ENCODE data around the gene PLXNA4. TPM values are rescaled to one million over a fixed set of nuclear protein-coding genes. Genes with fewer than 3 reads are reported as not detected.

Gene PLXNA4
- total RNA-seq, 2 experiments from 2014 or later, result 0.75 to 0.85 TPM

DNA sequence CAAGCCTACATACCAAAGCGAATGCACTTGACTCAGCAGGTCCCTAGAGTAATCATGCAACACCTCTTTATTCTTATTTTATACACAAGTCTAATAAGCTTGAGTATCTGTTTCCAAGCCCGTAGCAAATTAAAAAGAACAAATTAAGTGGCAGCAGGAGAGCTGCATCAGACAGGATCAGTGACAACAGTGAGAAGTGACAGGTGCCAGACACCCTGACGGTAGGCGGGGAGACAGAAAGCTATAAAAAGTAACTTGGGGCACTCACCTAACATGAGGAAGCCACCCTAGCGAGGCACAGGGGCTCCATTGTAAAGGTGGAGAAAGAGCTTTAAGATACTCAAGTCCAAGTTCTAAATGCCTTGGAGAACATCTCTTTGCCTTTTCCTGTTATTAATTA is 174.2 kb downstream of the PLXNA4 start:
- no peak for DNase-seq

DNA sequence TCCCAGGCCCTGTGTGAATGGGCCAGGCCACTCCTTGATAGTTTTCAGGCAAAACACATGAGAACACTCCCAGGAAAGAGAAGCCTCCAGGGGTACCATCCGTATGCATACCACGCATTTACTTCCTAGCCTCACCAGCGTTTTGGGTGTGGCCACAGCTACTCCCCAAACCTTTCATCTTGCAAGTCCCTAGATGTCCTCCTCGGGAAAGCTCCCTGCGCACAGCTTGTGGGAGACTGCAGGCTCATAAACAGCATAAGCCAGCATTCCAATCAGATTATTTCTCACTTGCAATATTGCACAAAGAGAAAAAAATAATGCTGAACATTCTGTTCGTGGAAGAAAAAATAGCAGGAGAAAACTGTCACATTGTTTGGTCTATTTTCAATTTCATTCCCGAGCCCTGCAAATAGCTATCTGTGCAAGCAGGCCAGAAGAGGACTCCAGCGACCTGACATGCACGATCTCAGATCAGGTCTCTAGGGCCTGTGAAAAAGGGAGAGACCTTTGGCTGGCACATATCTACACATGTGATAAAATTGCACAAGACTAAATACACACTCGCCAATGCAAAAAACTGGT is 175.6 kb downstream of the PLXNA4 start:
- no peak overlapping the region for H3K4me3 Mint-ChIP-seq
- Histone ChIP-seq H3K4me1 (ENCODE audit: insufficient read depth, low read length) (no peaks in the 10 kb centered on the region), H3K27ac (ENCODE audit: low read depth in 1 of 2, low read length in 2 of 2) (no peak overlapping the region), H3K36me3 (ENCODE audit: insufficient read depth, low read length) (no peaks in the 10 kb centered on the region), H3K4me3 (ENCODE audit: low read length) (no peak overlapping the region), H3K27me3 (ENCODE audit: control insufficient read depth in 1 of 2, insufficient read depth in 2 of 2, low read length in 2 of 2) (no peaks in the 10 kb centered on the region), H3K9me3 (ENCODE audit: control insufficient read depth in 1 of 2, insufficient read depth in 1 of 2, low read length in 2 of 2) (no peaks in the 10 kb centered on the region)
- ChIA-PET CTCF (no interaction called here), POLR2A (no interaction called here)
- ATAC-seq (ENCODE audit: poor library complexity) (no peak), DNase-seq (no peak)
- H3K9me3 Mint-ChIP-seq, result no peaks in the 10 kb centered on the region
- H3K27me3 Mint-ChIP-seq, result no peaks in the 10 kb centered on the region
- intact Hi-C loops (cut with DNase I, micrococcal nuclease), result no loop called here
- H3K27ac Mint-ChIP-seq, result no peak overlapping the region
- TF ChIP-seq CTCF (IDR thresholded peaks at IDR 0.05), result no peak
- H3K4me1 Mint-ChIP-seq (ENCODE audit: low read depth), result no peaks in the 10 kb centered on the region
- H3K36me3 Mint-ChIP-seq (ENCODE audit: low read depth), result no peaks in the 10 kb centered on the region

More for the DNA sequence above, 174.2 kb downstream of the PLXNA4 start:
- no peak overlapping the region for H3K4me3 Mint-ChIP-seq
- H3K27me3 ChIP-seq (ENCODE audit: control insufficient read depth in 1 of 2, insufficient read depth in 2 of 2, low read length in 2 of 2), result no peaks in the 10 kb centered on the region
- no peak overlapping the region for H3K27ac Mint-ChIP-seq
- ChIA-PET CTCF (no interaction called here), POLR2A (interaction anchor here (0.9 kb wide), 1 partner anchor 29 kb away, joined by 3 read pairs; no protein-coding TSS in a partner anchor)
- H3K9me3 ChIP-seq (ENCODE audit: control insufficient read depth in 1 of 2, insufficient read depth in 1 of 2, low read length in 2 of 2), result no peaks in the 10 kb centered on the region
- no peak overlapping the region for H3K4me3 ChIP-seq (ENCODE audit: low read length)
- H3K4me1 ChIP-seq (ENCODE audit: insufficient read depth, low read length), result no peaks in the 10 kb centered on the region
- no peak overlapping the region for H3K27ac ChIP-seq (ENCODE audit: low read depth in 1 of 2, low read length in 2 of 2)
- ATAC-seq (ENCODE audit: poor library complexity), result no peak
- H3K27me3 Mint-ChIP-seq, result no peaks in the 10 kb centered on the region
- intact Hi-C loops (cut with DNase I, micrococcal nuclease), result no loop called here
- TF ChIP-seq CTCF (IDR thresholded peaks at IDR 0.05), result no peak
- H3K4me1 Mint-ChIP-seq (ENCODE audit: low read depth), result no peaks in the 10 kb centered on the region
- no peaks in the 10 kb centered on the region for H3K36me3 Mint-ChIP-seq (ENCODE audit: low read depth)
- H3K9me3 Mint-ChIP-seq, result no peaks in the 10 kb centered on the region
- no peaks in the 10 kb centered on the region for H3K36me3 ChIP-seq (ENCODE audit: insufficient read depth, low read length)

- no peak for TF ChIP-seq CTCF (IDR thresholded peaks at IDR 0.05)
- no peaks in the 10 kb centered on the region for H3K27me3 ChIP-seq (ENCODE audit: control insufficient read depth in 1 of 2, insufficient read depth in 2 of 2, low read length in 2 of 2)
- no peak overlapping the region for H3K27ac Mint-ChIP-seq
- H3K9me3 ChIP-seq (ENCODE audit: control insufficient read depth in 1 of 2, insufficient read depth in 1 of 2, low read length in 2 of 2), result no peaks in the 10 kb centered on the region
- no peak overlapping the region for H3K4me3 Mint-ChIP-seq
- ChIA-PET CTCF (interaction anchor here (1.5 kb wide), 1 partner anchor 181 kb away, joined by 3 read pairs; no protein-coding TSS in a partner anchor), POLR2A (no interaction called here)
- H3K9me3 Mint-ChIP-seq, result no peaks in the 10 kb centered on the region
- no peak overlapping the region for H3K4me3 ChIP-seq (ENCODE audit: low read length)
- H3K36me3 Mint-ChIP-seq (ENCODE audit: low read depth), result no peaks in the 10 kb centered on the region
- ATAC-seq (ENCODE audit: poor library complexity) (no peak), DNase-seq (no peak)
- intact Hi-C loops (cut with DNase I, micrococcal nuclease), result loop anchor here in 1 of 2 experiments (10.0 kb wide), 1 partner anchor 1035 kb away; no protein-coding TSS in a partner anchor
- H3K27me3 Mint-ChIP-seq, result no peaks in the 10 kb centered on the region
- no peaks in the 10 kb centered on the region for H3K36me3 ChIP-seq (ENCODE audit: insufficient read depth, low read length)
- H3K4me1 Mint-ChIP-seq (ENCODE audit: low read depth), result peaks cover 2% of the 10 kb centered on the region
- H3K4me1 ChIP-seq (ENCODE audit: insufficient read depth, low read length), result peaks cover 4% of the 10 kb centered on the region
- no peak overlapping the region for H3K27ac ChIP-seq (ENCODE audit: low read depth in 1 of 2, low read length in 2 of 2)
These were observed 176.9 kb downstream of the PLXNA4 start for GRCh38 chr7:132399367-132399766.

Measured in CD4-positive, alpha-beta T cell (primary cell).